Panc1 (cell line): ENCODE results near the gene BMAL1. TPM values are rescaled to one million over a fixed set of nuclear protein-coding genes. Genes with fewer than 3 reads are reported as not detected.

Experiments used
- ATAC-seq: fragments of 200-7000 bp; cut with Tn5 transposase; 2 replicates; pipeline ENCODE4 v1.9.1; 2020; ENCODE audit warnings: mild to moderate bottlenecking, moderate library complexity
- BruUV-seq: library from RNA; stranded (reverse); fragments of 400-500 nt; replicated peaks from 2 replicates; lab custom pipeline; 2021; lab: Mats Ljungman, UMichigan
- CTCF ChIA-PET: fragments of 300-600 bp; sonication (Branson Sonifier 250); formaldehyde crosslinking; loops from one replicate; lab custom pipeline; 2022; ENCODE audit warnings: antibody characterized with exemption; lab: Charles Lee
- POLR2A ChIA-PET: fragments of 300-600 bp; sonication (Branson Sonifier 250); formaldehyde crosslinking; loops from one replicate; lab custom pipeline; 2022; ENCODE audit warnings: antibody characterized with exemption; lab: Charles Lee
- DNase-seq: peaks from one replicate; pipeline ENCODE4 v3.0.0-alpha.2; 2010; ENCODE audit warnings: low read depth, low spot score
- H3K27ac ChIP-seq: 2 replicates; pipeline ENCODE4 v1.5.1; 2011; ENCODE audit warnings: mild to moderate bottlenecking, low read length, inconsistent platforms
- H3K27me3 ChIP-seq: fragments of 200-500 bp; sonication (Bioruptor generic); 2 replicates; pipeline ENCODE4 v1.6.0; 2014; ENCODE audit warnings: low read length, inconsistent platforms; ENCODE audit not compliant: control insufficient read depth, insufficient read depth
- H3K36me3 ChIP-seq: fragments of 200-500 bp; sonication (Bioruptor generic); 2 replicates; pipeline ENCODE4 v1.5.1; 2014; ENCODE audit warnings: inconsistent platforms, mild to moderate bottlenecking, low read length, moderate library complexity; ENCODE audit not compliant: control insufficient read depth, insufficient read depth
- H3K4me1 ChIP-seq: 2 replicates; pipeline ENCODE4 v1.5.1; 2011; ENCODE audit warnings: inconsistent platforms, mild to moderate bottlenecking, low read length, moderate library complexity; ENCODE audit not compliant: control insufficient read depth, insufficient read depth
- H3K4me3 ChIP-seq, 2 experiments: 2 replicates each; pipeline ENCODE4 v1.5.1; 2011 to 2012; ENCODE audit warnings: low read depth in 2 of 2, low read length in 2 of 2, mild to moderate bottlenecking in 2 of 2, inconsistent platforms in 1 of 2, moderate library complexity in 1 of 2
- H3K9me3 ChIP-seq: fragments of 200-500 bp; sonication (Bioruptor generic); 2 replicates; pipeline ENCODE4 v1.5.1; 2014; ENCODE audit warnings: low read depth, mild to moderate bottlenecking, inconsistent platforms, low read length, moderate library complexity; ENCODE audit not compliant: control insufficient read depth, insufficient read depth
- POLR2AphosphoS5 ChIP-seq: IDR thresholded peaks from 2 replicates; pipeline ENCODE4 v1.6.1; 2012; ENCODE audit warnings: mild to moderate bottlenecking, low read depth, low read length, moderate library complexity
- REST ChIP-seq, 2 experiments: IDR thresholded peaks; 2 replicates each; pipeline ENCODE4 v1.6.1; 2011 to 2012; ENCODE audit warnings: low read depth in 2 of 2, control low read depth in 1 of 2, low read length in 1 of 2, mild to moderate bottlenecking in 1 of 2, moderate library complexity in 1 of 2; ENCODE audit not compliant: insufficient read depth in 1 of 2
- SIN3A ChIP-seq: IDR thresholded peaks from 2 replicates; pipeline ENCODE4 v1.6.1; 2012; ENCODE audit warnings: low read depth, mild to moderate bottlenecking, low read length, moderate library complexity, borderline replicate concordance; ENCODE audit not compliant: insufficient read depth
- TCF7L2 ChIP-seq: IDR thresholded peaks from 2 replicates; pipeline ENCODE4 v1.6.1; 2011; ENCODE audit warnings: mild to moderate bottlenecking, low read depth, low read length, inconsistent platforms
- in situ Hi-C: cut with HindIII; loops from 2 replicates; pipeline ENCODE4 v1.10.0; 2016; ENCODE audit warnings: low sequenced_read_pairs, low pct_unique_long_range_greater_than_20kb
- intact Hi-C: fragments of 100-400 bp; cut with micrococcal nuclease; formaldehyde crosslinking; loops from one replicate; pipeline ENCODE4 v1.10.0; 2022; ENCODE audit not compliant: unreplicated experiment
- total RNA-seq: library from RNA; stranded (reverse); gene quantifications from one replicate; pipeline ENCODE4 v1.2.1, GENCODE V29; 2021; ENCODE audit not compliant: unreplicated experiment
- TF ChIP-seq, protein P1 (sequence below): fragments of 450-650 bp; IDR thresholded peaks from 2 replicates; pipeline ENCODE4 v1.5.1; 2017; ENCODE audit warnings: mild to moderate bottlenecking

Gene BMAL1
- total RNA-seq, 1 experiment from 2014 or later = 9.3 TPM

DNA sequence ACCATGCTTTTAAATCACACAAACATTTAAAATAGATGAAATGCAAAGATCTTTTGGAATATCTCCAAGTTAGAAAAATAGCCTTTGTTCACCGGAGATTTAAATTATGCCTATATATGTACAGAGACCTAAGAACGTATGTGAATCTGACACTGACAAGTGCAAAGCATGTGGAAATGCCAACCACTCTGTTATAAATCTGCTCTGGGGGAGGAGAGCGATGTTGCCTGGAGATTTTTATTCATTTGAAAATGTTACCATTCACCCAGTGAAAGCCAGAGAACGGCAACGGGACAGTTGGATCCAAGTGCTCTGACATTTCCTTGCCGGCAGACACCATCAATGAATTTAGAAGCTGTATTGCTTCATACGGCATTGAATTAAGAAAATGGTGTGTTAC is 39.8 kb upstream of the BMAL1 start:
- TF ChIP-seq TCF7L2 (no peak), REST (IDR thresholded peaks at IDR 0.05; ENCODE audit: insufficient read depth in 1 of 2, low read depth in 2 of 2, low read length in 1 of 2) (no peak), POLR2AphosphoS5 (no peak), SIN3A (no peak)
- TF ChIP-seq, protein P1, sequence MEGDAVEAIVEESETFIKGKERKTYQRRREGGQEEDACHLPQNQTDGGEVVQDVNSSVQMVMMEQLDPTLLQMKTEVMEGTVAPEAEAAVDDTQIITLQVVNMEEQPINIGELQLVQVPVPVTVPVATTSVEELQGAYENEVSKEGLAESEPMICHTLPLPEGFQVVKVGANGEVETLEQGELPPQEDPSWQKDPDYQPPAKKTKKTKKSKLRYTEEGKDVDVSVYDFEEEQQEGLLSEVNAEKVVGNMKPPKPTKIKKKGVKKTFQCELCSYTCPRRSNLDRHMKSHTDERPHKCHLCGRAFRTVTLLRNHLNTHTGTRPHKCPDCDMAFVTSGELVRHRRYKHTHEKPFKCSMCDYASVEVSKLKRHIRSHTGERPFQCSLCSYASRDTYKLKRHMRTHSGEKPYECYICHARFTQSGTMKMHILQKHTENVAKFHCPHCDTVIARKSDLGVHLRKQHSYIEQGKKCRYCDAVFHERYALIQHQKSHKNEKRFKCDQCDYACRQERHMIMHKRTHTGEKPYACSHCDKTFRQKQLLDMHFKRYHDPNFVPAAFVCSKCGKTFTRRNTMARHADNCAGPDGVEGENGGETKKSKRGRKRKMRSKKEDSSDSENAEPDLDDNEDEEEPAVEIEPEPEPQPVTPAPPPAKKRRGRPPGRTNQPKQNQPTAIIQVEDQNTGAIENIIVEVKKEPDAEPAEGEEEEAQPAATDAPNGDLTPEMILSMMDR = no peak
- Histone ChIP-seq H3K27me3 (peaks cover 8% of the 10 kb centered on the region), H3K9me3 (no peaks in the 10 kb centered on the region), H3K4me1 (no peaks in the 10 kb centered on the region), H3K27ac (no peak overlapping the region), H3K4me3 (no peak overlapping the region), H3K36me3 (no peaks in the 10 kb centered on the region)
- intact Hi-C loops = no loop called here
- no peak for DNase-seq
- CTCF ChIA-PET = no interaction called here
- POLR2A ChIA-PET = interaction anchor here (0.6 kb wide), 1 partner anchor 48 kb away, joined by 3 read pairs; no protein-coding TSS in a partner anchor
- in situ Hi-C loops = no loop called here
- no peak for ATAC-seq
- BruUV-seq = no TSS peak

DNA sequence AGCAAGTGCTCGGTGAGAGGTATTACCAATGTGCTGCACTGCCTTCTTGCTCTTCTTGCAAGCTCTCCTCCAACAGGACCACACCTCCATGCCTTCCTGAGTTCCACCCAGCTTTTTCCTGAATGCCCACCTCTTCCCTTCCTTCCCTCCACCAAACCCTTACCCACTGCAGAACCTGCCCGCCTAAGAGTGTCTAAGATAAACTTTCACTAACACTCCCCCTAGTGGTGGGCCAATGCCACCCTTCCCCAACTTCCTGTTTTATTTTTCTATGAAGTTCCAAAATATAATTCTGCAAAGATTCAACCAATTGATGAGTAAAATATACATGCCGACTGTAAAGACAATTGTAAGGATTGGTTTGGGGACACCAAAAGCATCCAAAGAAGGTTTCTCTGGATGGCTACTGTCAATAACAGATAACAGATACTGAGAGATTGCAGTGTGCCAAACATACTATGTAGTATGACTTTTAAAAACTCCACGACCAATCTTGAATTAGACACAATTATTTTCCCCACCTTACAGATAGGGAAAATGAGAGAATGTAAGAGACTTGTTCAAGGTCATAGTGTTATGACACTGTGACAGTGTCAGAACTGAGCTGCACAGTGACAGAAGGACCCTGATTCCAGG is 38.6 kb upstream of the BMAL1 start:
- no peaks in the 10 kb centered on the region for H3K4me1 ChIP-seq
- no peak for DNase-seq
- intact Hi-C loops (no loop called here), in situ Hi-C loops (no loop called here)
- peak; percentile 80 for ATAC-seq
- no peak for TF ChIP-seq TCF7L2
- TF ChIP-seq, protein P1 = peak; percentile 85
- ChIA-PET CTCF (no interaction called here), POLR2A (no interaction called here)
- no peak overlapping the region for H3K27ac ChIP-seq
- no peaks in the 10 kb centered on the region for H3K9me3 ChIP-seq
- BruUV-seq = no TSS peak
- no peaks in the 10 kb centered on the region for H3K36me3 ChIP-seq
- H3K4me3 ChIP-seq = no peak overlapping the region
- peaks cover 18% of the 10 kb centered on the region for H3K27me3 ChIP-seq
